Measurements from ENCODE around the gene RAP2A.

- TF ChIP-seq, protein P1, sequence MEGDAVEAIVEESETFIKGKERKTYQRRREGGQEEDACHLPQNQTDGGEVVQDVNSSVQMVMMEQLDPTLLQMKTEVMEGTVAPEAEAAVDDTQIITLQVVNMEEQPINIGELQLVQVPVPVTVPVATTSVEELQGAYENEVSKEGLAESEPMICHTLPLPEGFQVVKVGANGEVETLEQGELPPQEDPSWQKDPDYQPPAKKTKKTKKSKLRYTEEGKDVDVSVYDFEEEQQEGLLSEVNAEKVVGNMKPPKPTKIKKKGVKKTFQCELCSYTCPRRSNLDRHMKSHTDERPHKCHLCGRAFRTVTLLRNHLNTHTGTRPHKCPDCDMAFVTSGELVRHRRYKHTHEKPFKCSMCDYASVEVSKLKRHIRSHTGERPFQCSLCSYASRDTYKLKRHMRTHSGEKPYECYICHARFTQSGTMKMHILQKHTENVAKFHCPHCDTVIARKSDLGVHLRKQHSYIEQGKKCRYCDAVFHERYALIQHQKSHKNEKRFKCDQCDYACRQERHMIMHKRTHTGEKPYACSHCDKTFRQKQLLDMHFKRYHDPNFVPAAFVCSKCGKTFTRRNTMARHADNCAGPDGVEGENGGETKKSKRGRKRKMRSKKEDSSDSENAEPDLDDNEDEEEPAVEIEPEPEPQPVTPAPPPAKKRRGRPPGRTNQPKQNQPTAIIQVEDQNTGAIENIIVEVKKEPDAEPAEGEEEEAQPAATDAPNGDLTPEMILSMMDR (IDR thresholded peaks at IDR 0.05), result no peak
- no peak for TF ChIP-seq POLR2A (IDR thresholded peaks at IDR 0.05)
These were observed 25.0 kb upstream of the RAP2A start for GRCh38 chr13:97408938-97409337.
